Liver (tissue), 3 donors: Measurements from ENCODE around the gene ARHGEF10L.

Experiments
- CTCF ChIP-seq: fragments of 150-350 bp; IDR thresholded peaks from 2 replicates; pipeline ENCODE4 v1.5.1; 2017; ENCODE audit warnings: improper control_type of control experiment, low read depth, low read length; ENCODE audit not compliant: missing input control
- EGR1 ChIP-seq, 2 donors: IDR thresholded peaks; 2 replicates each; pipeline ENCODE4 v1.6.1; 2016 to 2018; ENCODE audit warnings: antibody characterized with exemption in 2 of 2, low read depth in 2 of 2
- TAF1 ChIP-seq: conservative IDR thresholded peaks from 2 replicates; pipeline ENCODE4 v1.6.1; 2016; ENCODE audit warnings: antibody characterized with exemption, mild to moderate bottlenecking
- donor health status: healthy.
- donor health status: healthy.

- TF ChIP-seq EGR1 (IDR thresholded peaks at IDR 0.05; ENCODE audit: low read depth in 2 of 2), result no peak
- TF ChIP-seq TAF1, result no peak
- no peak for TF ChIP-seq CTCF
These were observed 45.9 kb downstream of the ARHGEF10L start for GRCh38 chr1:17585266-17585987.
